ENCODE results near the gene KLHL29. TPM values are rescaled to one million over a fixed set of nuclear protein-coding genes. Genes with fewer than 3 reads are reported as not detected.

KLHL29 gene
- total RNA-seq, 1 donor from 2014 or later = 12.9 TPM

GRCh38 chr2:23383100-23383499 lies 1.9 kb upstream of the KLHL29 start:
- Histone ChIP-seq H3K36me3 (no peaks in the 10 kb centered on the region), H3K9me3 (no peaks in the 10 kb centered on the region), H3K4me3 (no peak overlapping the region), H3K27me3 (ENCODE audit: low read depth) (peaks cover 26% of the 10 kb centered on the region), H3K4me1 (peaks cover 19% of the 10 kb centered on the region), H3K27ac (no peak overlapping the region)
- TF ChIP-seq, protein P1, sequence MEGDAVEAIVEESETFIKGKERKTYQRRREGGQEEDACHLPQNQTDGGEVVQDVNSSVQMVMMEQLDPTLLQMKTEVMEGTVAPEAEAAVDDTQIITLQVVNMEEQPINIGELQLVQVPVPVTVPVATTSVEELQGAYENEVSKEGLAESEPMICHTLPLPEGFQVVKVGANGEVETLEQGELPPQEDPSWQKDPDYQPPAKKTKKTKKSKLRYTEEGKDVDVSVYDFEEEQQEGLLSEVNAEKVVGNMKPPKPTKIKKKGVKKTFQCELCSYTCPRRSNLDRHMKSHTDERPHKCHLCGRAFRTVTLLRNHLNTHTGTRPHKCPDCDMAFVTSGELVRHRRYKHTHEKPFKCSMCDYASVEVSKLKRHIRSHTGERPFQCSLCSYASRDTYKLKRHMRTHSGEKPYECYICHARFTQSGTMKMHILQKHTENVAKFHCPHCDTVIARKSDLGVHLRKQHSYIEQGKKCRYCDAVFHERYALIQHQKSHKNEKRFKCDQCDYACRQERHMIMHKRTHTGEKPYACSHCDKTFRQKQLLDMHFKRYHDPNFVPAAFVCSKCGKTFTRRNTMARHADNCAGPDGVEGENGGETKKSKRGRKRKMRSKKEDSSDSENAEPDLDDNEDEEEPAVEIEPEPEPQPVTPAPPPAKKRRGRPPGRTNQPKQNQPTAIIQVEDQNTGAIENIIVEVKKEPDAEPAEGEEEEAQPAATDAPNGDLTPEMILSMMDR (IDR thresholded peaks at IDR 0.05) = no peak
- intact Hi-C loops (cut with DNase I) = no loop called here
- no peak for ATAC-seq
- DNase-seq = no peak

- ATAC-seq (peak; percentile 2 to 11), DNase-seq (no peak)
- Histone ChIP-seq H3K36me3 (no peaks in the 10 kb centered on the region), H3K4me3 (peak overlapping the region; percentile 68), H3K9me3 (no peaks in the 10 kb centered on the region), H3K4me1 (peaks cover 19% of the 10 kb centered on the region), H3K27ac (peak overlapping the region; percentile 49), H3K27me3 (ENCODE audit: low read depth) (peaks cover 23% of the 10 kb centered on the region)
- TF ChIP-seq, protein P1 (IDR thresholded peaks at IDR 0.05) = no peak
- intact Hi-C loops (cut with DNase I) = no loop called here
These were observed 370 bp downstream of the KLHL29 start for GRCh38 chr2:23385351-23385747.

DNA sequence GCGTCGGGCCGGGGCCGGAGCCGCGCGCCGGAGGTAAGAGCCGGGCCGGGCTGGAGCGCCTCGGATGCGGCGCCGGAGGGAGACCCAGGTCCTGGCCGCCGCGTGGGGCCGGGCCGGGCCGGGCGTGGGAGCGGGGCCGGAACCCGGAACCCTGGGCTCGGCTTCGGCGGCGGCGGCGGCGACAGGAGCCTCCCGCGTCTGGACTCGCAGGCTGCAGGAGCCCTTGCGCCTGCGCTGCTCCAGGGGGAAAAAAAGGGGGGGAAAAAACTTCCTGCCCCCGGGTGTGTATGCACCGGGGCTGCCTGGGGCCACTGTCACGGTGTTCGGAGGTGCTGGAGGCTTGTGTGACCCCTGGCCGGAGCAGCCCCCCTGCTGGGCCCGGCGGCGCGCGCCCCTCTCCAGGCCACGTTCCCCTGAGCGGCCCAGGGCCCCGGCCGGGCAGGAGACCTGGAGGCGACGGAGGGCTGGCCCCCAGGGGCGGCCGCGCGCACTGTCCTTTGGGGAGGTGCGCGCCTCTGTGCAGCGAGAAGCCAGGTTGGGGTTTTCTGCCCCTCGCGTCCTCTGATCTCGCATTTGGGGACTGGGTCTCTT lies 864 bp downstream of the KLHL29 start:
- intact Hi-C loops (cut with DNase I) = no loop called here
- peak; percentile 21 to 35 for ATAC-seq
- no peak for DNase-seq
- Histone ChIP-seq H3K36me3 (no peaks in the 10 kb centered on the region), H3K9me3 (no peaks in the 10 kb centered on the region), H3K27ac (peak overlapping the region; percentile 49), H3K27me3 (ENCODE audit: low read depth) (peaks cover 23% of the 10 kb centered on the region), H3K4me3 (peak overlapping the region; percentile 68), H3K4me1 (peaks cover 17% of the 10 kb centered on the region)
- TF ChIP-seq, protein P1 (IDR thresholded peaks at IDR 0.05) = no peak

DNA sequence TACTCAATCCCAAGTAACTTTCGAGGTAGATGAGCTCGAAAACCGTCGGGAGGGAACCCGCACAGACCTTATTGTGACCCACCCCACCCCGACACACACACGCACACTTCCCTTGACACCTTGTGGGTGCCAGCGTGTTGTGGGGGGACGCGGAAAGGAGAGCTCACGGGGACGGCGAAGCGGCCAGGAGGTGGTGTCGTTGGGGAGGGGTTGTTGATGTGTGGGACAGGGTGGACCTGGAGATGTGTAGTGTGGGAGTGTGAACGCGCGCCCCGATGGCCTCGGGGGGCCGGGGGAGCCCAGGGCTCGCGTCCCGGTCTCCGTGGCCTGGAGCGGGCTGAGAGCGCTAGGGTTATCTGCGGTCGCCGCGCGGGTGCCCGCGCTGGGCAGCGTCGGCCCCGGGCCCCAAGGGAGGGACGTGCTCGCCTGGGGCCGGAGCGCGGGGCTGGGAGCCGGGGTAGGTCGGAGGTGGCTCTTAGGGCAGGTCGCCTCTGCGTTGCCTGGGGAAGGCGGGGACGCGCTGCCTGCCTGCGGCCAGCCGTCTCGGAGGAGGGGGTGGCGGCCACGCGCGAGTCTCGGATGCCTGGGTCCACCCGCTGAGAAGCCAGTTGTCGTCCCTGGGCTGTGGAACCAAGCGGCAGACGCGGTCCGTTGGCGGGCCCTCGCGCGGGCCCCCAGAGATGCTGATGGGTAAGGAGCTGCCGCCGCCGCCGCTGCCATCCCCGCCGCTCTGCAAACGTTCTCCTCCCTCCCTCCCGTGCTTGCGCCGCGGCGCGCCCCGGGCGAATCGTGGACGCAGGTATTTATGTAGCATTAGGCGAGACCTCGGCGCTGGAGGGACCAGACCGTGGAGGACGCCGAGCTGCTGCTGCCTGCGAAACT lies 1.6 kb downstream of the KLHL29 start:
- TF ChIP-seq, protein P1 (IDR thresholded peaks at IDR 0.05) = no peak
- intact Hi-C loops (cut with DNase I) = no loop called here
- DNase-seq (peak; percentile 57), ATAC-seq (peak; percentile 42 to 48)
- H3K9me3 ChIP-seq = no peaks in the 10 kb centered on the region
- H3K36me3 ChIP-seq = no peaks in the 10 kb centered on the region
- H3K27me3 ChIP-seq (ENCODE audit: low read depth) = peaks cover 23% of the 10 kb centered on the region
- H3K27ac ChIP-seq = peak overlapping the region; percentile 24
- H3K4me3 ChIP-seq = peak overlapping the region; percentile 68
- peaks cover 16% of the 10 kb centered on the region for H3K4me1 ChIP-seq

DNA sequence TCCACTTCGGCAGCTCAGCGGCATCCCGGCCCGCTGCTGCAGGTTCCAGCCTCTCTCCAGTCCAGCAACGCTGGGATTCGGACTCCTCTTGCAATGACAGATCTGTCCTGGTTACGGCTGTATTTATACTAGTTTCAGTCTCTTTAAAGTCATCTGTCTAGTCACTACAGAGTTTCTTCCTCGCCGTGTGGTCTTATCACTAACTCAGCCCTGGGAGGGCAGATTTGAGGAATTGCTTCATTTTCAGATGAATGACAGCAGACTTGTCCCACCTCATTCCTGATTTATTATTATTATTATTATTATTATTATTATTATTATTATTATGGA lies 2.2 kb downstream of the KLHL29 start:
- DNase-seq = no peak
- no peaks in the 10 kb centered on the region for H3K36me3 ChIP-seq
- H3K4me1 ChIP-seq = peaks cover 16% of the 10 kb centered on the region
- H3K27ac ChIP-seq = no peak overlapping the region
- H3K27me3 ChIP-seq (ENCODE audit: low read depth) = peaks cover 23% of the 10 kb centered on the region
- TF ChIP-seq, protein P1 (IDR thresholded peaks at IDR 0.05) = no peak
- H3K9me3 ChIP-seq = no peaks in the 10 kb centered on the region
- intact Hi-C loops (cut with DNase I) = no loop called here
- peak overlapping the region; percentile 68 for H3K4me3 ChIP-seq
- no peak for ATAC-seq
